Right forelimb (tissue), 1 donor: ENCODE data around the gene CHCT1.
"Not testable (repeated sequence)": the region's sequence is repeated elsewhere in the genome, so short reads cannot be mapped to it uniquely, and the experiment has no call there.

ENCODE experiments used
- DNase-seq: peaks from one replicate; pipeline ENCODE4 v3.0.0-alpha.2; 2018

Gene CHCT1

DNA sequence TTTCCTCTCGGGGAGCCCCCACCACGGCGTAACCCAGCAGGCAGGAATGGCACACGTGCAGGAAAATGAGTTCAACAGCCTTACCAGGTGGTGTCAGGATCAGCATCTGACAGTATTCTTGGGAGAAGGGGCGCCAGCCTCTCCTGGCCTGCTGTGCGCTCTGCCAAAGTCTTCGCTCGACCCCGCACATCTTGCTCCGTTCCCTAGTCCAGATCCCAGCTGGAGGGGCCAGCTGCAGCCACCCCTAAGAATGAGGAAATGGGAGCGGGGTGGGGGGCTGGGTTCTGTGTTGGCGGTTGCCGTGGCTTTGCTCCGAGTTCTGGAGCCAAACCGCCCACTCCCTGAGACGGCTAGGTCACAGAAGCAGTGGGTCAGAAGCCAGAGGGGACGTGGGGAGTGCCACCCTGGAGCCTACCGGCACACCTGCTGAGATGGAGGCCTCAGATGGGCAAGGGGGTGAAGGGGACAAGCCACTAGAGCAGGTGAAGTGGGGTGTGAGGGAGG is at the start of gene CHCT1:
CHCT1 (plus strand) TSS at position 328 of the 504 bp plus-strand sequence; CDS start at position 432, 104 bp downstream.
- peak; percentile 47 for DNase-seq

GRCh38 chr17:60372790-60373483 is 49.4 kb upstream of the CHCT1 start:
- DNase-seq, result no peak

- DNase-seq, result not testable (repeated sequence)
Observed at GRCh38 chr17:60378187-60378586, 44.1 kb upstream of the CHCT1 start.

- DNase-seq, result not testable (repeated sequence)
Observed at GRCh38 chr17:60379461-60379860, 42.8 kb upstream of the CHCT1 start.

DNA sequence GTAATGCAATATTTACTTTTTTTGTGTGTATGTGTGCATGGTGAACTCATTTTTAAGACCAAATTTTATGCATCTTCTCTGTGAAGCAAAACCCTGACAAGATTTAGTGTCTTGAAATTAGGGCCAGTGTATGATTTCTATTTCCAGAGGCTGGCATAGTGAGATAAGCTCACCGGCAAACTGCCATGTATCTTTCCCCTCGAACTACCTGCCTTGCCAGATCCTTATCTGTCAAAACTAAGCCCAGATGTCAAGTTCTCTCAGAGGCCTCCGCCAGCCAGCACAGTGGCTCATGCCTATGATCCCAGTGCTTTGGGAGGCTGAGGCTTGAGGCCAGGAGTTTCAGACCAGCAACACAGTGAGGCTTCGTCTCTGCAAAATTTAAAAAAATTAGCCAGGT is 40.3 kb upstream of the CHCT1 start:
- DNase-seq, result no peak

GRCh38 chr17:60383379-60383778 is 38.9 kb upstream of the CHCT1 start:
- DNase-seq, result no peak

GRCh38 chr17:60384921-60385320 is 37.4 kb upstream of the CHCT1 start:
- not testable (repeated sequence) for DNase-seq

GRCh38 chr17:60386147-60387058 is 35.9 kb upstream of the CHCT1 start:
- no peak for DNase-seq

DNA sequence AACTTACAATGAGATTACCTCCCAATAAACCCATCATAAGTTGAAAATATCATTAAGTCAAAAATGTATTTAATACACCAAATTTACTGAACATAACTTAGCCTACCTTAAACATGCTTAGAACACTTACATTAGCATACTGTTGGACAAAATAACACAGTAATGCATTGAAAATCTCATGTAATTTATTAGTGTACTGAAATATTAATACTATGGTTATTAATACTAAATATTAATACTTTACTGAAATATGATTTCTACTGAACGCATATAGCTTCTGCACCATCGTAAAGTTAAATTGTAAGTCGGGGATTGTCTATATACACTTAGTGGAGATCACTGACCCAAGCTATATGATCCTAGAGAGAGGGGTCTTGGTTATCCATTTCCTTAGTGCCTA is 34.6 kb upstream of the CHCT1 start:
- DNase-seq, result no peak

DNA sequence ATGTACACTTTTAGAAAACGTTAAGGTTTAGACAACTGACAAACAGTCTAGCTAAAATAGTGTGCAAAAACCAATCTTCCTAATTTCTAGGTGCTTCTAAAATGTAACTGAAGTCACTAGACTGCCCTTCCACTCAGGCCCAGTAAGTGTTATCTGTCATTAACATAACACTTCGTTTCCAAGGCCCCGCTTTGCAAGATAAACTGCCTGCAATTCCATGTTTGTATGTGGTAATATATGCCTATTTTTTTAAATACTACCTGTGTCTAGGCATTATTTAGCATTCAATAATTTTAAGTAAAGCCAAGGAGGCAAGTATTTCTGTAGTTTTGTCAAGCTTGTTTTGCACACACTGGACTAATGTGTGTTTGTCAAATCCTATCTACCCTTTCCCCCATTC is 33.5 kb upstream of the CHCT1 start:
- DNase-seq, result no peak

DNA sequence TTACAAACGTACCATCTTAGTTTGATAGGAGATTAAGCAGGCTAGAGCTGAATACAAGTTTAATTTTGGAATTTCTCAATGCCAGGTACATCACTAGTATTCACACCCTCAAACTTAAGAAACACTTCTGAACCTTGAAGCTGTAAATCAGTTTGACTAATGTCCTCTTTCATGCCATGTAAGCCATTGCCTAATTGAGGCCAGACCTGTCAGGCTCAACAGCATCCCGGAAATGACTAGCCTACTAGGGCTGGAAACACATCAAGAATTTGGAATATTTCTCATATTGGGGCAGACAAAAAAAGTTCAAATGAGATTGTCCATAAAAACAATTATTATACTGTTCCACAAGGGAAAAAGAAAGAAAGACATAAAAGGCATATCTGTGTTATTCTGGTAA is 32.1 kb upstream of the CHCT1 start:
- no peak for DNase-seq

DNA sequence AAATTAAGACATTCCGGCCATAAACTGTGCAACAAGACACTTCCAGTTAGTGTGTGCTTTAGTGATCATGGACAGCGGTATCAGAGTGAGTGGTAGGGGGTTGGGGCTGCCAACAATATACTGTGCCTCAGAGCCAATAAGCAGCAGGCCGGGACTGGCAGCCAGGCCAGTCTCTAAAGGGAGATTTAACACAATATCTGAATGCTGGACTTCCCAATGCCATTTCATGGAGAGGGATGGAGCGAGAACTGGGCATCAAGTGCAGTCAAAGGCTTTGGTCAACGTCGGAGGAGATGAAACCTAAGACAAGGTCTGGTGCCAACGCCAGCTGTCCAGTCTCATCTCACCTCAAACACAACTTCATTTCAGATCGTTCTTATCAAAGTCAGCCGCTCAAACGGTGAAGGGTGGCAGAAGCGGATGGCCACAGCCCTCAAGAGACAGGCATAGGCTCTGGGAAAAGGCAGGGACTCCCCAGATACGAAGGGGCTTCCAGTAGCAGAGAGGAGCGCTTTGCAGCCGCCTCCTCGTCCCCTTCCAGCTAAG is 31.3 kb upstream of the CHCT1 start:
- peak; percentile 56 for DNase-seq

DNA sequence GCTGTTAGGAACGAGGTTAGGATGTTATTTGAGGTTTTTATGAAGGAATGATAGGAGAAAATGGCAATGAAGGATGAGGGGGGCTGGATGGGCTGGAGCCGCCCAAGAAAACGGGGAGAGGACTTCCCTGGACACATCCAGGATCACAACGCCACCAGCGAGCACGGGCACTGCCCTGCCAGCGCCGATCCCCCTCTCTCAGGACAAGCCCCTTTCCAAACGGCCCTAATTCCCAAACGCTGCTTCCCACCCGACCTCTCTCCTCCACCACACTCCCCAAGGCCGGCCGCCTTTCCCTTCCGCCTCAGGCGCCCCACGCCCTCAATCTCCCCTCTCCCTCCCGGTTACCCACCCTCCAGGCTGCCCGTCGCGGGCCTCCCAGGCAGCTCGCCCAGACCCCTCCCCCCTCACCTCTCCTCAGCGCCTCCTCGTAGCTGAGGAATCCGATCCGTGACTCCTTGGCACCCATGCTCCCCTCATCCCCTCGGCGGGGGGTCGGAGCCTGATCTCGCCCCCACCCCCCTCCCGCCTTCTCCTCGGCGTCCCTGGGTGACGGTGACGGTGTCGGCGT is 30.7 kb upstream of the CHCT1 start:
- no peak for DNase-seq

DNA sequence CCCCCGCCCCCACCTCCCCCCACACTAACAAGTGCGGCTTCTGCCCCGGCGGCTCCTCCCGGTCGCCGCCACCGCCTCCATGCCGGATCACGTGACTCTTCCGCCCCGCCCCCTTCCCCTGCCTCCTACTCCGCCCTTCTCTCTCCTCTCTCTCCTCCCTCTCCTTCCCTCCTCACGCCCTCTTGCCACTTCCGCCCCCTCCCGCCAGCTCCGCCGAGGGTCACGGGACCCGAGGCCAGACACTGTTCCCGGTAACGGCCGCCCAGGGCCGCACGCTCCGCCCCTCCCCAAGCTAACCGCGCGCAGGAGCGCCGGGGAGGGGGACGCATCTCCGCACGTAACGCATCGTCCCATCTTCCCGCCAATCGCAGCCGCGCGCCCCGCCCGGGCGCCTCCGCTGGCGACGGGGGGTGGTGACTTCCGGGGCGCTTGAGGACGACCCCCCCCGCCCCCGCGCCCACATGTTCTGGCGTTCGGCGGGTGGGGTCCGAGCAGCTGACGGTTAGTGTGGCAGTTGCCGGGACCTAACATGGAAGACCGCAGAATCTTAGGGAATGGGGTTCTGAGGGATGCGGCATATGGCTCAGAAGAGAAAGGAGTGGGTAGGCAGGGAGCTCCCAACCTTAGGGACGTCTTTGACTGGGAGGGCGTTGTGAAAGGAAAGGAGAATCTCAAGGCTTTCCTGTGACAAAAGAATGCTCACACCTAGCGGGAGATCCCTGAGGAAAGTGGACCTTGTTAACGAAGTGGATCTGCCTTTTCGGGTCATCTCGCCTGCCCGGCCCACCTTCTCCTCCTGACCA is 30.0 kb upstream of the CHCT1 start, which contains the start of gene USP32:
USP32 (minus strand) TSS at position 92 of the 803 bp plus-strand sequence. CDS start 194 bp downstream, outside the sequence.
- peak; percentile 99 for DNase-seq

GRCh38 chr17:60392845-60393702 is 29.2 kb upstream of the CHCT1 start:
- peak; percentile 54 for DNase-seq

DNA sequence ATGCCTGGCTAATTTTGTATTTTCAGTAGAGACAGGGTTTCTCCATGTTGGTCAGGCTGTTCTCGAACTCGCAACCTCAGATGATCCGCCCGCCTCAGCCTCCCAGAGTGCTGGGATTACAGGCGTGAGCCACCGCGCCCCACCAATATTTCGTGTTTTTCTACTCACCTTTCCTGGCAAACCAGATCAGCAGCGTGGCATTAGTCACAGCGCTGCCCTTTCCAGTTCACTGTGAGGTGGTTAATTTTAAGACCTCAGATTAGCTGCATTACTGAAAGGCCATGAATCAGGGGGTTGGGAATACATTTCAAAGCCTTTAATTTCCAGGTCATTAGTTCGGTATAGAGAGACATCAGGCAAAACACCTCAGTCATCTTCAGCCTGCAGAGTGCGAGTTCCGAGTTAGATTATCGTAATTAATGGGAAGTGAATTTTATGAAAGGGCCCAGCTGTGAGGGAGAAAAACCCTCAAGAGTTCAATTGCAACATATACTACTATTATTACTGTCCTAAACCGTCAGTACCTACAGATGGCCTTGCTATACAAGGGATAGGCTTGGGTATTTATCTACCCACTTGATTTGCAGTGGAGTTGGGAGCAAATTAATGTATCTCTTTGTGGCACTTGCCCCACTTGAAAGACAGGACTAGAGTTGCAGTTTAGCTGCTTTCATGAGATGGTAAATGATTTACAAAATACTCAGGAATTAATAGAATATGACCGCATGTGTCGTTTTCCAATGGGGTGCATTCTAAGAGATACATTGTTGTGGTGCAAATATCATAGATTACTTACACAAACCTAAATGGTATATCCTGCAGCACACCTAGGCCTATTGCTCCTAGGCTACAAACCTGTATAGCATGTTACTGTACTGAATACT is 28.2 kb upstream of the CHCT1 start:
- DNase-seq, result no peak

GRCh38 chr17:60395508-60396065 is 26.7 kb upstream of the CHCT1 start:
- DNase-seq, result no peak

GRCh38 chr17:60396412-60396811 is 25.9 kb upstream of the CHCT1 start:
- no peak for DNase-seq

DNA sequence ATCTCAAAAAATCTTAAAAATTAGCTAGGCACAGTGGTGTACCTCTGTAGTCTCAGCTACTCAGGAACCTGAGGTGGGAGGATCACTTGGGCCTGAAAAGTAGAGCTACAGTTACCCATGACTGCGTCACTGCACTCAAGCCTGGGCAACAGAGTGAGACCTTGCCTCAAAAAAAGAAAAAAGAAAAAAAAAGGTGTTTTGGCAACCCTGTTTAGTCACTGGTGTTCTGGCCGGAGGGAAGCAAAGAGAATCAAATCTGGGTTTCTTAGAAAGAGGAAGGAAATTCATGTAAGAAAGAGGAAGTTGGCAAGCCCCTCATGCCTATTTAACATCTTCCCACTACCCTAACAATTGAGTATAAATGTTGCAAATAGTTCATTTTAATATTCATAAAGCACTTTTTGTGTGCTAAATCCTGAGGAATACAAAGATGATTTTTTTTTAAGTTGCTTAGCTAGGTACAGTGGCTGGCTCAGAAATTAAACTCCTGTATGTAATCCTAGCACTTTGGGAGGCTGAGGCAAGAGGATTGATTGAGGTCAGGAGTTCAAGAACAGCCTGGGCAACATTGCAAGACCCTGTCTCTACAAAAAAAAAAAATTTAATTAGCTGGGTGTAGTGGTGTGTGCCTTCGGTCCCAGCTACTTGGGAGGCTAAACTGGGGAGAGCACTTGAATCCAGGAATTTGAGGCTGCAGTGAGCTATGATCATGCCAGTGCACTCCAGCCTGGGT is 23.9 kb upstream of the CHCT1 start:
- no peak for DNase-seq
